Esophagus squamous epithelium (tissue), 5 donors: ENCODE data around the gene TBC1D5. TPM values are rescaled to one million over a fixed set of nuclear protein-coding genes. Genes with fewer than 3 reads are reported as not detected.
"Not testable (repeated sequence)": the region's sequence is repeated elsewhere in the genome, so short reads cannot be mapped to it uniquely, and the experiment has no call there.

Experiments
- DNase-seq: peaks from one replicate; lab custom pipeline; 2025; lab: John Stamatoyannopoulos, UW
- H3K27ac ChIP-seq, 4 donors: fragments of 200-600 bp; sonication (generic); one replicate each; pipeline ENCODE4 v1.5.1; 2016 to 2019; ENCODE audit warnings: mild to moderate bottlenecking in 1 of 4
- H3K27me3 ChIP-seq, 4 donors: fragments of 200-600 bp; sonication (generic); 1 replicate in 3 of 4; 2 replicates in 1 of 4; pipeline versions ENCODE4 v1.5.1 to v1.6.0; 2017 to 2021; ENCODE audit warnings: antibody characterized with exemption in 1 of 4
- H3K36me3 ChIP-seq, 3 donors: fragments of 200-600 bp; sonication (generic); one replicate each; pipeline ENCODE4 v1.5.1; 2016 to 2019
- H3K4me1 ChIP-seq, 3 donors: fragments of 200-600 bp; sonication (generic); one replicate each; pipeline ENCODE4 v1.5.1; 2017 to 2019
- H3K4me3 ChIP-seq, 4 donors: fragments of 200-600 bp; sonication (generic); 1 replicate in 3 of 4; 2 replicates in 1 of 4; pipeline ENCODE4 v1.5.1; 2016 to 2019; ENCODE audit warnings: mild to moderate bottlenecking in 2 of 4, moderate library complexity in 1 of 4
- H3K9me3 ChIP-seq, 3 donors: fragments of 200-600 bp; sonication (generic); one replicate each; pipeline ENCODE4 v1.5.1; 2016 to 2019
- POLR2A ChIP-seq, 4 donors: fragments of 450-650 bp; IDR thresholded peaks; one replicate each; pipeline ENCODE4 v1.6.1; 2017; ENCODE audit warnings: antibody characterized with exemption in 4 of 4, mild to moderate bottlenecking in 4 of 4, moderate library complexity in 3 of 4
- WGBS, 2 donors: methylation state at CpG; one replicate each; pipeline ENCODE4 v1.1.5; 2018; 5-methylcytosine and 5-hydroxymethylcytosine counted together
- intact Hi-C: fragments of 100-400 bp; cut with DNase I; formaldehyde crosslinking; loops from one replicate; pipeline ENCODE4 v1.15.0; 2022
- total RNA-seq, 4 donors: library from RNA; depleted of rRNA; stranded (reverse); fragments of >200 nt; gene quantifications; one replicate each; pipeline ENCODE4 v1.1.0, GENCODE V29; 2016
- TF ChIP-seq, protein P1 (sequence below), 6 experiments: fragments of 450-650 bp in 4 of 6; fragments of 200-600 bp in 2 of 6; sonication (generic) in 2 of 6; IDR thresholded peaks; one replicate each; pipeline ENCODE4 v1.5.1; 2016 to 2019; ENCODE audit warnings: antibody characterized with exemption in 6 of 6, mild to moderate bottlenecking in 4 of 6, moderate library complexity in 4 of 6
- donor health status: DM: yes; HTN: yes; CAD: no.

TBC1D5 gene
- total RNA-seq, 4 donors from 2014 or later: 32.8 to 56.1 (median 39.9) TPM

DNA sequence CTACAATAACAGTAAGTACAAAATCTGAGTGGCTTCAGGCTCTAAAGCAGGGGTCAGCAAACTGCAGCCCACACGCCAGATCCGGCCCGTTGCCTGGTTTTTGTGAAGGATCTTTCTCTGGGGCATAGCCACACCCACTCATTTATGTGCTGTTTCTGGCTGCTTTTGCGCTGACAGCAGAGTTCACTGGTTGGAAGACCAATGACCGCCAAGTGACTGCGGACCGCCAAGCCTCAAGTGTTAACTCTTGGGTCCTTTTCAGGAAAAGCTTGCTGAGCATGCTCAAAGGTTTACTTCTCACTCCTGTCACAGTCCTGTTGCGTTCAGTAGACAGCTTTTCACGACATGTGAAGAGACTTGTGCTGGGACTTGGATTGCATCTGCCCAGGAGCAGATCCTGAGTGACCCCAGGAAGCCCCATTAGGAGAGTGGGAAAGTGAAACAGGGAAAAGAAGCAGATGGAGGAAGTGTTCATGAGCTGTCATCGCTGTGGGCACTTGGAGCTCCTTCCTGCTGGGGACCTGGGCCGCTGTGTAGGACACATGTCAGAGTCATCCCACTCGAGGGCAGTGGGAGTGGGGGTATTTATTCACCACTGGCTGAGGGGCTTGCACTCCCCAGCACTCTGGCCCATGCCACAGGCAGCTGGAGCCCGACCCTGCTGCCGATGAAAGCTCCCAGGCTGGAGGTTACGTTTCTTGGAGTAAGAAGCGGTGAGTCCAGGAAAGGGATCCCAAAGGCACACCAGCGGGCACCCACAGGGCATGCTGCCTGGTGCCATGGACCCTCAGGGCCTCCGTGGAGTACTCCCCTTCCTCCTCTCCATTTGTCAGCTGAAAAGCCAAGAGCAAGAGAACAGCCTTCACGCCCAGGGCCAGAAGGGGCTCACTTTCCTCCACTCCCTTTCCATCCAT, 608.5 kb downstream of the TBC1D5 start:
- H3K4me1 ChIP-seq: no peaks in the 10 kb centered on the region
- no peaks in the 10 kb centered on the region for H3K36me3 ChIP-seq
- WGBS, 2 donors: 84 to 86% methylated on average over 13 of the region's 19 CpGs
- TF ChIP-seq, protein P1, sequence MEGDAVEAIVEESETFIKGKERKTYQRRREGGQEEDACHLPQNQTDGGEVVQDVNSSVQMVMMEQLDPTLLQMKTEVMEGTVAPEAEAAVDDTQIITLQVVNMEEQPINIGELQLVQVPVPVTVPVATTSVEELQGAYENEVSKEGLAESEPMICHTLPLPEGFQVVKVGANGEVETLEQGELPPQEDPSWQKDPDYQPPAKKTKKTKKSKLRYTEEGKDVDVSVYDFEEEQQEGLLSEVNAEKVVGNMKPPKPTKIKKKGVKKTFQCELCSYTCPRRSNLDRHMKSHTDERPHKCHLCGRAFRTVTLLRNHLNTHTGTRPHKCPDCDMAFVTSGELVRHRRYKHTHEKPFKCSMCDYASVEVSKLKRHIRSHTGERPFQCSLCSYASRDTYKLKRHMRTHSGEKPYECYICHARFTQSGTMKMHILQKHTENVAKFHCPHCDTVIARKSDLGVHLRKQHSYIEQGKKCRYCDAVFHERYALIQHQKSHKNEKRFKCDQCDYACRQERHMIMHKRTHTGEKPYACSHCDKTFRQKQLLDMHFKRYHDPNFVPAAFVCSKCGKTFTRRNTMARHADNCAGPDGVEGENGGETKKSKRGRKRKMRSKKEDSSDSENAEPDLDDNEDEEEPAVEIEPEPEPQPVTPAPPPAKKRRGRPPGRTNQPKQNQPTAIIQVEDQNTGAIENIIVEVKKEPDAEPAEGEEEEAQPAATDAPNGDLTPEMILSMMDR (IDR thresholded peaks at IDR 0.05): no peak
- no peak for TF ChIP-seq POLR2A (IDR thresholded peaks at IDR 0.05)
- H3K27ac ChIP-seq: no peak overlapping the region
- no peak overlapping the region for H3K4me3 ChIP-seq
- H3K9me3 ChIP-seq: no peaks in the 10 kb centered on the region
- H3K27me3 ChIP-seq: no peaks in the 10 kb centered on the region
- intact Hi-C loops: no loop called here
- no peak for DNase-seq

DNA sequence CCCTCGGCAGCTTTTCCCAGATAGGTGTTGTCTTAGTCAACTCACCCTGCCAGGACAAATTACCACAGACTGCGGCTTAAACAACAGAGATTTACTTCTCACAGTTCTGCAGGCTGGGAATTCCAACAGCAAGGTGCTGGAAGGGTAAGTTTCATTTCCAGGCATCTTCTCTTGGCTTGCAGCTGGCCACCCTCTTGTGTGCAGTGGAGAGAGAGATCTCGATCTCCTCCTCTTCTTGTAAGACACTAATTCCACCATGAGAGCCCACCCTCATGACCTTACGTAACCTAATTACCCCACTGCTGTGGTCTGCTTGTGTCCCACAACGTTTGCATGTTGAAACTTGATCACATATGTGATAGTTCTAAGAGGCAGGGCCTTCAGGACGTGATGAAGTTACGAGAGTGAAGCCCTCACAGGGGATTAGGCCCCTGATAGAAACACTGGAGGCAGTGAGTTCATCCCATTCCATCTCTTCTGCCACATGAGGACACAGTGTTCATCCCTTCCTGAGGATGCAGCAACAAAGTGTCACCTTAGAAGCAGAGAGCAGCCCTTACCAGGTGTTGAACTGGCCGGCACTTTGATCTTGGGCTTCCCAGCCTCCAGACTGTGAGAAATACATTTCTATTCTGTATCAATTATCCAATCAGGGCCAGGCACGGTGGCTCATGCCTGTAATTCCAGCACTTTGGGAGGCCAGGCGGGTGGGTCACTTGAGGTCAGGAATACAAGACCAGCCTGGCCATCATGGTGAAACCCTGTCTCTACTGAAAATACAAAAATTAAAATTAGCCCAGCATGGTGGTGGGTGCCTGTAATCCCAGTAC, 609.9 kb downstream of the TBC1D5 start:
- intact Hi-C loops: no loop called here
- no peak overlapping the region for H3K27ac ChIP-seq
- WGBS, 2 donors: 63 to 80% methylated on average over 9 to 10 of the region's 10 CpGs
- DNase-seq: no peak
- no peaks in the 10 kb centered on the region for H3K36me3 ChIP-seq
- TF ChIP-seq, protein P1 (IDR thresholded peaks at IDR 0.05): no peak
- H3K9me3 ChIP-seq: no peaks in the 10 kb centered on the region
- H3K27me3 ChIP-seq: no peaks in the 10 kb centered on the region
- H3K4me3 ChIP-seq: no peak overlapping the region
- no peaks in the 10 kb centered on the region for H3K4me1 ChIP-seq

DNA sequence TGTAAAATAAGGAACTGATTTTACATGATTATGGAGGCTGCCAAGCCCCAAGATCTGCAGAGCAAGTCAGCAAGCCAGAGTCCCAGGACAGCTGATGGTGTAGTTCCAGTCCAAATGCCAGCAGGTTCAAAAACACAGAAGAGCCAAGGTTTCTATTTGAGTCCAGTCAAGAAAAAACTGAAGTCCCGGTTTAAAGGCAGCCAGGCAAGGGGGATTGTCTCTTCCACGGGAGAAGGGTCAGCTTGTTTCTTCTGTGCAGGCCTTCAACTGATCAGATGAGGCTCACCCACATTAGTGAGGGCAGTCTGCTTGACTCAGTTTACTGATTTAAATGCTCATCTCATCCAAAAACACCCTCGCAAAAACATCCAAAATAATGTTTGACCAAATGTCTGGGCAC, 611.5 kb downstream of the TBC1D5 start:
- Histone ChIP-seq H3K4me3 (no peak overlapping the region), H3K4me1 (no peaks in the 10 kb centered on the region), H3K27me3 (no peaks in the 10 kb centered on the region), H3K27ac (no peak overlapping the region), H3K36me3 (no peaks in the 10 kb centered on the region), H3K9me3 (no peaks in the 10 kb centered on the region)
- intact Hi-C loops: no loop called here
- TF ChIP-seq POLR2A (IDR thresholded peaks at IDR 0.05): no peak
- TF ChIP-seq, protein P1 (IDR thresholded peaks at IDR 0.05): no peak
- WGBS, 2 donors: 62 to 100% methylated on average over 2 to 3 of the region's 3 CpGs
- no peak for DNase-seq

DNA sequence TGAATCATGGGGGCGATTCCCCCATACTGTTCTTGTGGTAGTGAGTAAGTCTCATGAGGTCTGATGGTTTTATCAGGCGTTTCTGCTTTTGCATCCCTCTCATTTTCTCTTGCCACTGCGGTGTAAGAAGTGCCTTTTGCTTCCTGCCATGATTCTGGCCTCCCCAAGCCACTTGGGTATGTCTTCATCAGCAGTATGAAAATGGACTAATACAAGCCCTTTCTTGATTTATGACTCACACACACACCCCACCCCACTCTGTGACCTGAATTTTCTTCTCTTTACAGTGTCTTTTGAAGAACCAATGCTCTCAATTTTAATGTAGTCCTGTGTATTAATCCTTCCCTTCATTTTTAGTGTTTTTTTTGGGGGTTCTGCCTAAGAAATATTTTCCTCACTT, 612.9 kb downstream of the TBC1D5 start:
- H3K27me3 ChIP-seq: no peaks in the 10 kb centered on the region
- intact Hi-C loops: no loop called here
- TF ChIP-seq, protein P1 (IDR thresholded peaks at IDR 0.05): no peak
- TF ChIP-seq POLR2A (IDR thresholded peaks at IDR 0.05): no peak
- H3K4me3 ChIP-seq: no peak overlapping the region
- 69 to 80% methylated on average over 3 of the region's 3 CpGs for WGBS, 2 donors
- DNase-seq: no peak
- no peak overlapping the region for H3K27ac ChIP-seq
- no peaks in the 10 kb centered on the region for H3K9me3 ChIP-seq
- H3K4me1 ChIP-seq: no peaks in the 10 kb centered on the region
- H3K36me3 ChIP-seq: no peaks in the 10 kb centered on the region

DNA sequence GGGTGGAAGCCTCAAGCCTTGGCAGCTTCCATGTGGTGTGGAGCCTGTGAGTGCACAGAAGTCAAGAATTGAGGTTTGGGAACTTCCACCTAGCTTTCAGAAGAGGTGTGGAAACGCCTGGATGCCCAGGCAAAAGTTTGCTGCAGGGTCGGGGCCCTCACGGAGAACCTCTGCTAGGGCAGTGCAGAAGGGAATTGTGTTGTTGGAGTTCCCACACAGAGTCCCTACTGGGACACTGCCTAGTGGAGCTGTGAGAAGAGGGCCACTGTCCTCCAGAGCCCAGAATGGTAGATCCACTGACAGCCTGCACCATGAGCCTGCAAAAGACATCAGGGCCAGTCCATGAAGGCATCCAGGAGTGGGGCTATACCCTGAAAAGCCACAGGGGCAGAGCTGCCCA, 613.8 kb downstream of the TBC1D5 start:
- H3K4me3 ChIP-seq, H3K27me3 ChIP-seq, intact Hi-C loops, H3K9me3 ChIP-seq, H3K4me1 ChIP-seq, DNase-seq, H3K36me3 ChIP-seq, H3K27ac ChIP-seq: not testable (repeated sequence)
- WGBS, 2 donors: 81% methylated on average over 3 of the region's 3 CpGs; no CpG with 5 or more reads in 1 of the 2 donors
